WTC11 (cell line): ENCODE measurements around the gene CHKB. TPM values are rescaled to one million over a fixed set of nuclear protein-coding genes. Genes with fewer than 3 reads are reported as not detected.
A peak's percentile ranks its signal among the peaks of the same experiment; 100 is the strongest.

Experiments used
- ATAC-seq: fragments of 200-7000 bp; cut with Tn5 transposase; 2 replicates; pipeline ENCODE4 v1.10.0; 2021; ENCODE audit warnings: mild to moderate bottlenecking, moderate library complexity
- CTCF ChIA-PET: fragments of 300-600 bp; sonication (Branson Sonifier 250); formaldehyde crosslinking; loops from one replicate; lab custom pipeline; 2021; ENCODE audit warnings: antibody characterized with exemption; lab: Charles Lee
- POLR2A ChIA-PET: fragments of 350-600 bp; sonication (Branson Sonifier 250); formaldehyde crosslinking; loops from one replicate; lab custom pipeline; 2021; ENCODE audit warnings: antibody characterized with exemption; lab: Charles Lee
- DNase-seq: peaks from one replicate; pipeline ENCODE4 v3.0.0; 2021; ENCODE audit warnings: low spot score
- H3K27ac Mint-ChIP-seq: 2 replicates; pipeline ENCODE4 v1.8.0; 2021; ENCODE audit warnings: mixed read lengths
- H3K27me3 Mint-ChIP-seq: 2 replicates; pipeline ENCODE4 v1.8.0; 2021; ENCODE audit warnings: low read depth, mild to moderate bottlenecking, moderate library complexity, mixed read lengths
- H3K36me3 Mint-ChIP-seq: 2 replicates; pipeline ENCODE4 v1.8.0; 2021; ENCODE audit warnings: mixed read lengths
- H3K4me1 Mint-ChIP-seq: 2 replicates; pipeline ENCODE4 v1.8.0; 2022; ENCODE audit warnings: mixed read lengths
- H3K4me3 Mint-ChIP-seq: 2 replicates; pipeline ENCODE4 v1.8.0; 2021; ENCODE audit warnings: mild to moderate bottlenecking, moderate library complexity, mixed read lengths
- H3K9me3 Mint-ChIP-seq: 2 replicates; pipeline ENCODE4 v1.8.0; 2021; ENCODE audit warnings: mixed read lengths
- CREB1 ChIP-seq: sonication (generic); formaldehyde crosslinking; IDR thresholded peaks from 2 replicates; pipeline ENCODE4 v1.8.0; 2023; ENCODE audit warnings: mild to moderate bottlenecking, missing genetic modification reagents
- FOXK1 ChIP-seq: sonication (generic); formaldehyde crosslinking; IDR thresholded peaks from 2 replicates; pipeline ENCODE4 v1.8.0; 2022; ENCODE audit warnings: mild to moderate bottlenecking, moderate library complexity, missing genetic modification reagents
- JUN ChIP-seq: sonication (generic); formaldehyde crosslinking; IDR thresholded peaks from 2 replicates; pipeline ENCODE4 v1.8.0; 2023; ENCODE audit warnings: mild to moderate bottlenecking, missing genetic modification reagents
- MXD4 ChIP-seq: fragments of 250-450 bp; sonication (Bioruptor Pico); IDR thresholded peaks from 2 replicates; pipeline ENCODE4 v1.8.0; 2021; ENCODE audit warnings: mild to moderate bottlenecking, moderate library complexity, borderline replicate concordance
- MYBL2 ChIP-seq: sonication (generic); formaldehyde crosslinking; IDR thresholded peaks from 2 replicates; pipeline ENCODE4 v1.8.1; 2023; ENCODE audit warnings: mild to moderate bottlenecking, moderate library complexity, missing genetic modification reagents
- NFE2L1 ChIP-seq: sonication (generic); formaldehyde crosslinking; IDR thresholded peaks from 2 replicates; pipeline ENCODE4 v1.8.1; 2023; ENCODE audit warnings: missing genetic modification reagents
- PREB ChIP-seq: sonication (generic); formaldehyde crosslinking; IDR thresholded peaks from 2 replicates; pipeline ENCODE4 v1.8.1; 2022; ENCODE audit warnings: mild to moderate bottlenecking, missing genetic modification reagents, moderate library complexity, borderline replicate concordance
- SMAD3 ChIP-seq: sonication (generic); formaldehyde crosslinking; IDR thresholded peaks from 2 replicates; pipeline ENCODE4 v1.8.0; 2022; ENCODE audit warnings: missing genetic modification reagents, mild to moderate bottlenecking, borderline replicate concordance
- SP1 ChIP-seq: sonication (generic); formaldehyde crosslinking; conservative IDR thresholded peaks from 2 replicates; pipeline ENCODE4 v1.8.1; 2022; ENCODE audit warnings: missing genetic modification reagents
- TEAD1 ChIP-seq: sonication (generic); formaldehyde crosslinking; IDR thresholded peaks from 2 replicates; pipeline ENCODE4 v1.8.0; 2022; ENCODE audit warnings: mild to moderate bottlenecking, missing genetic modification reagents
- ZNF138 ChIP-seq: sonication (generic); formaldehyde crosslinking; conservative IDR thresholded peaks from 2 replicates; pipeline ENCODE4 v1.8.1; 2022; ENCODE audit warnings: mild to moderate bottlenecking, moderate library complexity, missing genetic modification reagents
- total RNA-seq: library from RNA; stranded (reverse); gene quantifications from 3 replicates; pipeline ENCODE4 v1.2.3, GENCODE V29; 2021
- TF ChIP-seq, protein P1 (sequence below): sonication (generic); formaldehyde crosslinking; IDR thresholded peaks from 2 replicates; pipeline ENCODE4 v1.8.0; 2022; ENCODE audit warnings: mild to moderate bottlenecking, missing genetic modification reagents
- TF ChIP-seq, protein P2 (sequence below): sonication (generic); formaldehyde crosslinking; IDR thresholded peaks from 2 replicates; pipeline ENCODE4 v1.8.0; 2023; ENCODE audit warnings: missing genetic modification reagents
- TF ChIP-seq, protein P3 (sequence below): sonication (generic); formaldehyde crosslinking; IDR thresholded peaks from 2 replicates; pipeline ENCODE4 v1.8.0; 2022; ENCODE audit warnings: missing genetic modification reagents

CHKB gene
- total RNA-seq, 1 experiment from 2014 or later: 75.4 TPM

GRCh38 chr22:50602338-50602700 is 19.7 kb upstream of the CHKB start:
- Mint-ChIP-seq H3K9me3 (no peaks in the 10 kb centered on the region), H3K4me1 (peaks cover 12% of the 10 kb centered on the region; the same call in 1 of the 2 replicates), H3K4me3 (peak overlapping the region; percentile 59), H3K27me3 (peaks cover 58% of the 10 kb centered on the region)
- ChIA-PET CTCF (interaction anchor here (0.6 to 1.8 kb wide), 8 partner anchors 18 to 326 kb away, joined by 3 to 9 read pairs (median 4); partner anchors contain the start of gene SYCE3), POLR2A (interaction anchor here (1.2 kb wide), 1 partner anchor 20 kb away, joined by 4 read pairs; the partner anchor contains the start of gene CHKB)
- DNase-seq: no peak
- TF ChIP-seq FOXK1 (CRISPR knock-in tag) (no peak), SP1 (CRISPR knock-in tag) (no peak), MXD4 (CRISPR knock-in tag) (no peak), PREB (CRISPR knock-in tag) (no peak), NFE2L1 (no peak), ZNF138 (CRISPR knock-in tag) (no peak), SMAD3 (CRISPR knock-in tag) (no peak), TEAD1 (CRISPR knock-in tag) (no peak)
- TF ChIP-seq, protein P1, sequence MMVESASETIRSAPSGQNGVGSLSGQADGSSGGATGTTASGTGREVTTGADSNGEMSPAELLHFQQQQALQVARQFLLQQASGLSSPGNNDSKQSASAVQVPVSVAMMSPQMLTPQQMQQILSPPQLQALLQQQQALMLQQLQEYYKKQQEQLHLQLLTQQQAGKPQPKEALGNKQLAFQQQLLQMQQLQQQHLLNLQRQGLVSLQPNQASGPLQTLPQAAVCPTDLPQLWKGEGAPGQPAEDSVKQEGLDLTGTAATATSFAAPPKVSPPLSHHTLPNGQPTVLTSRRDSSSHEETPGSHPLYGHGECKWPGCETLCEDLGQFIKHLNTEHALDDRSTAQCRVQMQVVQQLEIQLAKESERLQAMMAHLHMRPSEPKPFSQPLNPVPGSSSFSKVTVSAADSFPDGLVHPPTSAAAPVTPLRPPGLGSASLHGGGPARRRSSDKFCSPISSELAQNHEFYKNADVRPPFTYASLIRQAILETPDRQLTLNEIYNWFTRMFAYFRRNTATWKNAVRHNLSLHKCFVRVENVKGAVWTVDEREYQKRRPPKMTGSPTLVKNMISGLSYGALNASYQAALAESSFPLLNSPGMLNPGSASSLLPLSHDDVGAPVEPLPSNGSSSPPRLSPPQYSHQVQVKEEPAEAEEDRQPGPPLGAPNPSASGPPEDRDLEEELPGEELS (CRISPR knock-in tag): no peak
- TF ChIP-seq, all 79 proteins: peak for 0
- Mint-ChIP-seq H3K27ac (no peak overlapping the region), H3K36me3 (no peaks in the 10 kb centered on the region)
- ATAC-seq: no peak

DNA sequence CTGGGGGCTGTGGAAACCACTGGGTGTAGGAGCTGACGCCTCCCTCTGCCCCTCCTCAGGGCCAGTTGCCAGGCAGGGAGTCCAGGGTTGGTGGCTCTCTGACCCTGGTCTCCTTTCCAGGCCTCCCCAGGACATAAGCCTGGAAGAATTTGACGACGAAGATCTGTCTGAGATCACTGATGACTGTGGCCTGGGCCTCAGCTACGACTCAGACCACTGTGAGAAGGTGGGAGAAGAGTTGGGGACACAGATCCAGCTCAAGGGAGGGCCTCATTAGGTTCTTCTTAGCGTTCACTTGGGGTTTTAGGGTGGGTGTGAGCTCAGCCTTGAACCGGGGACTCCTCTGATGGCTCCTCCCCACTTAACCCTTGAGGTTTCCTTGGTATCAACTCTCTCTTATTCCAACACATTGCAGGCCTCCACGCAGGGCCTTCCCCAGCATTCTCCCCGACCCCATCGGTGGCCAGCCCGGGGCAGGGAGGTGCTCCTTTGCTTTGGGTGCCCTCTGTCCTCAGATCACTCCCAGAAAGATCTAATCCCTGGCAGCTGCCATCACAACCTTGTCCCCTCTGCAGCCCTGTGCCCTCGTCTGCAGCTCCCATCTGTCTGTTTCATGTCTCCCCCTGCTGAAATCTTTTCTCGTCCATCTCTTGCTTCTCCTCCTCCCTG is 19.2 kb upstream of the CHKB start:
- no peak for TF ChIP-seq JUN
- TF ChIP-seq MYBL2 (CRISPR knock-in tag): no peak
- TF ChIP-seq, protein P2, sequence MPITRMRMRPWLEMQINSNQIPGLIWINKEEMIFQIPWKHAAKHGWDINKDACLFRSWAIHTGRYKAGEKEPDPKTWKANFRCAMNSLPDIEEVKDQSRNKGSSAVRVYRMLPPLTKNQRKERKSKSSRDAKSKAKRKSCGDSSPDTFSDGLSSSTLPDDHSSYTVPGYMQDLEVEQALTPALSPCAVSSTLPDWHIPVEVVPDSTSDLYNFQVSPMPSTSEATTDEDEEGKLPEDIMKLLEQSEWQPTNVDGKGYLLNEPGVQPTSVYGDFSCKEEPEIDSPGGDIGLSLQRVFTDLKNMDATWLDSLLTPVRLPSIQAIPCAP (CRISPR knock-in tag): no peak
- TF ChIP-seq, all 79 proteins: peak for 0
- Mint-ChIP-seq H3K27me3 (peaks cover 63% of the 10 kb centered on the region), H3K9me3 (no peaks in the 10 kb centered on the region), H3K27ac (no peak overlapping the region), H3K36me3 (no peaks in the 10 kb centered on the region), H3K4me1 (peaks cover 12% of the 10 kb centered on the region; the same call in 1 of the 2 replicates), H3K4me3 (peak overlapping the region; percentile 59)
- POLR2A ChIA-PET: interaction anchor here (1.2 kb wide), 1 partner anchor 19 kb away, joined by 4 read pairs; the partner anchor contains the start of gene CHKB
- ATAC-seq (no peak), DNase-seq (no peak)
- CTCF ChIA-PET: interaction anchor here (0.6 to 1.8 kb wide), 9 partner anchors 19 to 325 kb away, joined by 3 to 9 read pairs (median 4); partner anchors contain the start of genes SCO2 and SYCE3

GRCh38 chr22:50600967-50601668 is 18.5 kb upstream of the CHKB start:
- Mint-ChIP-seq H3K27ac (no peak overlapping the region), H3K4me1 (peaks cover 12% of the 10 kb centered on the region; the same call in 1 of the 2 replicates), H3K4me3 (peak overlapping the region; percentile 59), H3K9me3 (no peaks in the 10 kb centered on the region), H3K36me3 (no peaks in the 10 kb centered on the region)
- ATAC-seq (no peak), DNase-seq (no peak)
- CTCF ChIA-PET: interaction anchor here (0.6 to 1.8 kb wide), 7 partner anchors 11 to 325 kb away, joined by 3 to 9 read pairs (median 4); partner anchors contain the start of genes SCO2 and SYCE3
- TF ChIP-seq CREB1 (CRISPR knock-in tag): no peak
- TF ChIP-seq, protein P3, sequence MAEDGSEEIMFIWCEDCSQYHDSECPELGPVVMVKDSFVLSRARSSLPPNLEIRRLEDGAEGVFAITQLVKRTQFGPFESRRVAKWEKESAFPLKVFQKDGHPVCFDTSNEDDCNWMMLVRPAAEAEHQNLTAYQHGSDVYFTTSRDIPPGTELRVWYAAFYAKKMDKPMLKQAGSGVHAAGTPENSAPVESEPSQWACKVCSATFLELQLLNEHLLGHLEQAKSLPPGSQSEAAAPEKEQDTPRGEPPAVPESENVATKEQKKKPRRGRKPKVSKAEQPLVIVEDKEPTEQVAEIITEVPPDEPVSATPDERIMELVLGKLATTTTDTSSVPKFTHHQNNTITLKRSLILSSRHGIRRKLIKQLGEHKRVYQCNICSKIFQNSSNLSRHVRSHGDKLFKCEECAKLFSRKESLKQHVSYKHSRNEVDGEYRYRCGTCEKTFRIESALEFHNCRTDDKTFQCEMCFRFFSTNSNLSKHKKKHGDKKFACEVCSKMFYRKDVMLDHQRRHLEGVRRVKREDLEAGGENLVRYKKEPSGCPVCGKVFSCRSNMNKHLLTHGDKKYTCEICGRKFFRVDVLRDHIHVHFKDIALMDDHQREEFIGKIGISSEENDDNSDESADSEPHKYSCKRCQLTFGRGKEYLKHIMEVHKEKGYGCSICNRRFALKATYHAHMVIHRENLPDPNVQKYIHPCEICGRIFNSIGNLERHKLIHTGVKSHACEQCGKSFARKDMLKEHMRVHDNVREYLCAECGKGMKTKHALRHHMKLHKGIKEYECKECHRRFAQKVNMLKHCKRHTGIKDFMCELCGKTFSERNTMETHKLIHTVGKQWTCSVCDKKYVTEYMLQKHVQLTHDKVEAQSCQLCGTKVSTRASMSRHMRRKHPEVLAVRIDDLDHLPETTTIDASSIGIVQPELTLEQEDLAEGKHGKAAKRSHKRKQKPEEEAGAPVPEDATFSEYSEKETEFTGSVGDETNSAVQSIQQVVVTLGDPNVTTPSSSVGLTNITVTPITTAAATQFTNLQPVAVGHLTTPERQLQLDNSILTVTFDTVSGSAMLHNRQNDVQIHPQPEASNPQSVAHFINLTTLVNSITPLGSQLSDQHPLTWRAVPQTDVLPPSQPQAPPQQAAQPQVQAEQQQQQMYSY (CRISPR knock-in tag): 0 out of 2 replicates have a peak, but pooled peaks have one; percentile 18
- no peak for TF ChIP-seq ZNF138 (CRISPR knock-in tag)
- TF ChIP-seq, all 79 proteins: peak for 1
- peaks cover 67% of the 10 kb centered on the region for H3K27me3 Mint-ChIP-seq
- POLR2A ChIA-PET: interaction anchor here (1.2 kb wide), 1 partner anchor 19 kb away, joined by 4 read pairs; the partner anchor contains the start of gene CHKB
